Fibroblast of skin of left quadriceps (primary cell): ENCODE data around the gene SPDYC.
"Not testable (repeated sequence)": the region's sequence is repeated elsewhere in the genome, so short reads cannot be mapped to it uniquely, and the experiment has no call there.

Experiments
- DNase-seq, 2 experiments: peaks; one replicate each; pipeline ENCODE4 v3.0.0-alpha.2; 2013; ENCODE audit warnings: low read depth in 2 of 2

Gene SPDYC

GRCh38 chr11:65134240-65134951 lies 35.6 kb upstream of the SPDYC start, which contains the start of gene SYVN1:
Gene SYVN1 (minus strand): TSS chr11:65134519. CDS start chr11:65133601, 918 bp downstream.
- DNase-seq, result peak; percentile 73 to 76

GRCh38 chr11:65134952-65135632 lies 34.9 kb upstream of the SPDYC start:
- peak; percentile 92 to 94 for DNase-seq

- DNase-seq, result no peak
Measured at GRCh38 chr11:65135633-65136145, 34.3 kb upstream of the SPDYC start.

GRCh38 chr11:65136515-65137096 lies 33.4 kb upstream of the SPDYC start:
- DNase-seq, result no peak

GRCh38 chr11:65141896-65142494 lies 28.0 kb upstream of the SPDYC start:
- no peak for DNase-seq

GRCh38 chr11:65147352-65148075 lies 22.5 kb upstream of the SPDYC start:
- DNase-seq, result no peak

GRCh38 chr11:65148657-65149056 lies 21.4 kb upstream of the SPDYC start:
- no peak for DNase-seq

- DNase-seq, result not testable (repeated sequence)
Measured at GRCh38 chr11:65150131-65150508, 19.9 kb upstream of the SPDYC start.

- peak; percentile 26 to 27 for DNase-seq
Measured at GRCh38 chr11:65150509-65151299, 19.3 kb upstream of the SPDYC start.

GRCh38 chr11:65151331-65151899 lies 18.6 kb upstream of the SPDYC start:
- DNase-seq, result no peak

GRCh38 chr11:65152122-65152521 lies 17.9 kb upstream of the SPDYC start:
- no peak for DNase-seq

- DNase-seq, result no peak
Measured at GRCh38 chr11:65156256-65156655, 13.8 kb upstream of the SPDYC start.

GRCh38 chr11:65156926-65157325 lies 13.1 kb upstream of the SPDYC start:
- no peak for DNase-seq

GRCh38 chr11:65157336-65157735 lies 12.7 kb upstream of the SPDYC start:
- DNase-seq, result no peak

GRCh38 chr11:65159012-65159411 lies 11.0 kb upstream of the SPDYC start:
- no peak for DNase-seq

- DNase-seq, result no peak
Measured at GRCh38 chr11:65160643-65161042, 9.4 kb upstream of the SPDYC start.

- no peak for DNase-seq
Measured at GRCh38 chr11:65163684-65164083, 6.3 kb upstream of the SPDYC start.

- DNase-seq, result no peak
Measured at GRCh38 chr11:65165410-65166317, 4.4 kb upstream of the SPDYC start.

GRCh38 chr11:65166893-65167292 lies 3.1 kb upstream of the SPDYC start:
- DNase-seq, result no peak
